ENCODE measurements around the gene PTAFR.
A peak's percentile ranks its signal among the peaks of the same experiment; 100 is the strongest.

The PTAFR gene

GRCh38 chr1:28190337-28190979 lies 14.0 kb upstream of the PTAFR start:
- peak; percentile 19; the same call in 1 of the 2 replicates for TF ChIP-seq PRDM1 (tag by site-specific recombination; IDR thresholded peaks at IDR 0.05)
- no peak for TF ChIP-seq ZNF112 (tag by site-specific recombination; IDR thresholded peaks at IDR 0.05)
- H3K36me3 ChIP-seq (ENCODE audit: control insufficient read depth in 2 of 2, insufficient read depth in 1 of 2, low read length in 2 of 2), result peaks cover 0 to 6% of the 10 kb centered on the region in 2 experiments; a peak in 1 of 3 replicates
- ChIA-PET POLR2A (no interaction called here), CTCF (interaction anchor here (0.7 to 1.4 kb wide), 2 partner anchors 19 to 842 kb away, joined by 3 read pairs; no protein-coding TSS in a partner anchor)
- H3K4me1 ChIP-seq (ENCODE audit: control insufficient read depth, insufficient read depth, low read length), result no peaks in the 10 kb centered on the region
- no peak overlapping the region for H3K27ac ChIP-seq (ENCODE audit: extremely low read depth, low read depth, low read length)
- no peaks in the 10 kb centered on the region for H3K9me3 ChIP-seq (ENCODE audit: control insufficient read depth, insufficient read depth, low read depth, low read length)
- no peak overlapping the region for H3K4me3 ChIP-seq (ENCODE audit: low read depth, low read length)

- Histone ChIP-seq H3K27ac (ENCODE audit: extremely low read depth, low read depth, low read length) (no peak overlapping the region), H3K4me3 (ENCODE audit: low read depth, low read length) (no peak overlapping the region), H3K4me1 (ENCODE audit: control insufficient read depth, insufficient read depth, low read length) (no peaks in the 10 kb centered on the region), H3K9me3 (ENCODE audit: control insufficient read depth, insufficient read depth, low read depth, low read length) (no peaks in the 10 kb centered on the region), H3K36me3 (ENCODE audit: control insufficient read depth in 2 of 2, insufficient read depth in 1 of 2, low read length in 2 of 2) (no peaks in the 10 kb centered on the region)
- ChIA-PET POLR2A (no interaction called here), CTCF (interaction anchor here (0.6 kb wide), 1 partner anchor 19 kb away, joined by 5 read pairs; no protein-coding TSS in a partner anchor)
- TF ChIP-seq ZNF155 (tag by site-specific recombination; IDR thresholded peaks at IDR 0.05) (no peak), ZNF24 (tag by site-specific recombination; IDR thresholded peaks at IDR 0.05) (peak; percentile 25; the same call in 1 of the 2 replicates), ZNF629 (tag by site-specific recombination; IDR thresholded peaks at IDR 0.05) (no peak), ZNF704 (tag by site-specific recombination; IDR thresholded peaks at IDR 0.05) (no peak), ZNF169 (tag by site-specific recombination; IDR thresholded peaks at IDR 0.05) (no peak), ZNF26 (tag by site-specific recombination; IDR thresholded peaks at IDR 0.05) (no peak)
Measured at GRCh38 chr1:28185071-28185470, 8.6 kb upstream of the PTAFR start.

GRCh38 chr1:28180306-28181305 lies 4.1 kb upstream of the PTAFR start:
- Histone ChIP-seq H3K27ac (ENCODE audit: extremely low read depth, low read depth, low read length) (no peak overlapping the region), H3K9me3 (ENCODE audit: control insufficient read depth, insufficient read depth, low read depth, low read length) (no peaks in the 10 kb centered on the region), H3K36me3 (ENCODE audit: control insufficient read depth in 2 of 2, insufficient read depth in 1 of 2, low read length in 2 of 2) (no peaks in the 10 kb centered on the region), H3K4me1 (ENCODE audit: control insufficient read depth, insufficient read depth, low read length) (no peaks in the 10 kb centered on the region), H3K4me3 (ENCODE audit: low read depth, low read length) (no peak overlapping the region)
- ChIA-PET CTCF (no interaction called here), POLR2A (no interaction called here)
- no peak for TF ChIP-seq ZNF76 (tag by site-specific recombination; IDR thresholded peaks at IDR 0.05; ENCODE audit: borderline replicate concordance, low read depth)
- TF ChIP-seq ZNF423 (tag by site-specific recombination; IDR thresholded peaks at IDR 0.05), result no peak
- TF ChIP-seq ZNF521 (tag by site-specific recombination; IDR thresholded peaks at IDR 0.05), result no peak
- no peak for TF ChIP-seq ZFP69B (tag by site-specific recombination; IDR thresholded peaks at IDR 0.05)
- peak; percentile 56 for TF ChIP-seq KLF1 (tag by site-specific recombination; IDR thresholded peaks at IDR 0.05)
- no peak for TF ChIP-seq ZNF561 (tag by site-specific recombination; IDR thresholded peaks at IDR 0.05; ENCODE audit: borderline replicate concordance)
- peak; percentile 24 for TF ChIP-seq PRDM1 (tag by site-specific recombination; IDR thresholded peaks at IDR 0.05)
- no peak for TF ChIP-seq ZNF837 (tag by site-specific recombination; IDR thresholded peaks at IDR 0.05)
- no peak for TF ChIP-seq ZNF701 (tag by site-specific recombination; IDR thresholded peaks at IDR 0.05)
- no peak for TF ChIP-seq ZNF518A (tag by site-specific recombination; conservative IDR thresholded peaks at IDR 0.05; ENCODE audit: low read depth)
- peak; percentile 74 for TF ChIP-seq ZNF366 (tag by site-specific recombination; conservative IDR thresholded peaks at IDR 0.05)
- TF ChIP-seq KLF16 (tag by site-specific recombination; IDR thresholded peaks at IDR 0.05), result no peak
- TF ChIP-seq ZNF585B (tag by site-specific recombination; IDR thresholded peaks at IDR 0.05), result no peak
- TF ChIP-seq ZNF138 (tag by site-specific recombination; IDR thresholded peaks at IDR 0.05; ENCODE audit: borderline replicate concordance), result no peak
- no peak for TF ChIP-seq ZBTB20 (tag by site-specific recombination; IDR thresholded peaks at IDR 0.05)

Measured in HEK293 (cell line).